ENCODE measurements around the gene AGPAT2.

The AGPAT2 gene

GRCh38 chr9:136700959-136701667 lies 13.9 kb upstream of the AGPAT2 start:
- peak; percentile 85 for DNase-seq

- no peak for DNase-seq
These were observed 13.0 kb upstream of the AGPAT2 start for GRCh38 chr9:136700304-136700703.

- no peak for DNase-seq
These were observed 11.5 kb upstream of the AGPAT2 start for GRCh38 chr9:136698635-136699246.

- DNase-seq, result no peak
These were observed 10.7 kb upstream of the AGPAT2 start for GRCh38 chr9:136697821-136698526.

- DNase-seq, result no peak
These were observed 10.0 kb upstream of the AGPAT2 start for GRCh38 chr9:136697146-136697820.

- no peak for DNase-seq
These were observed 9.2 kb upstream of the AGPAT2 start for GRCh38 chr9:136696502-136696901.

- DNase-seq, result no peak
These were observed 8.7 kb upstream of the AGPAT2 start for GRCh38 chr9:136695955-136696354.

- DNase-seq, result no peak
These were observed 8.2 kb upstream of the AGPAT2 start for GRCh38 chr9:136695435-136695895.

- no peak for DNase-seq
These were observed 7.6 kb upstream of the AGPAT2 start for GRCh38 chr9:136694872-136695247.

GRCh38 chr9:136694163-136694871 lies 7.1 kb upstream of the AGPAT2 start:
- DNase-seq, result peak; percentile 44

GRCh38 chr9:136693490-136694162 lies 6.4 kb upstream of the AGPAT2 start:
- no peak for DNase-seq

- no peak for DNase-seq
These were observed 5.9 kb upstream of the AGPAT2 start for GRCh38 chr9:136693135-136693489.

- no peak for DNase-seq
These were observed 5.2 kb upstream of the AGPAT2 start for GRCh38 chr9:136692185-136693134.

- no peak for DNase-seq
These were observed 4.3 kb upstream of the AGPAT2 start for GRCh38 chr9:136691316-136692184.

- no peak for DNase-seq
These were observed 3.6 kb upstream of the AGPAT2 start for GRCh38 chr9:136690806-136691261.

- DNase-seq, result no peak
These were observed 3.0 kb upstream of the AGPAT2 start for GRCh38 chr9:136690104-136690805.

GRCh38 chr9:136689108-136689460 lies 1.8 kb upstream of the AGPAT2 start:
- no peak for DNase-seq

- no peak for DNase-seq
These were observed 1.2 kb upstream of the AGPAT2 start for GRCh38 chr9:136688274-136689107.
